ENCODE measurements around the gene MGAT2.
A peak's percentile ranks its signal among the peaks of the same experiment; 100 is the strongest.
"Not testable (repeated sequence)": the region's sequence is repeated elsewhere in the genome, so short reads cannot be mapped to it uniquely, and the experiment has no call there.

Gene MGAT2

DNA sequence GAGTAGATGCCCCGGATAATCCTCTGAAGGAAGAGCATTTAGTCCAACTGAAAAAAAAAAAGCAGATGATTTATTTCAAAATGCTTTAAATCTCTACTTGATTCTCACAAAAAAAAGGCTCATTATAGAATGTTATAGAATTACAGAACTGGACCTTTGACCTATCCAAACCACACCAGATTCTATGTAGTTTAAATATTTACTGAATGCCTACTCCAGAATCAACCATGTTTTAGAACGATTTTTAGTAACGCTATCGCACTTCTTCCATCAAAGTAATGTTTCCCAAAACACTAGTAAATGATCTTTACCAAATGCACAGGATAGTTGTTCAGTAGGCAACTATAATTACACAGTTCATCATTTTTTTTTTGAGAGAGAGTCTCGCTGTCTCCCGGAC is 37.0 kb upstream of the MGAT2 start:
- no peak for DNase-seq (ENCODE audit: low spot score)
- TF ChIP-seq, protein P1, sequence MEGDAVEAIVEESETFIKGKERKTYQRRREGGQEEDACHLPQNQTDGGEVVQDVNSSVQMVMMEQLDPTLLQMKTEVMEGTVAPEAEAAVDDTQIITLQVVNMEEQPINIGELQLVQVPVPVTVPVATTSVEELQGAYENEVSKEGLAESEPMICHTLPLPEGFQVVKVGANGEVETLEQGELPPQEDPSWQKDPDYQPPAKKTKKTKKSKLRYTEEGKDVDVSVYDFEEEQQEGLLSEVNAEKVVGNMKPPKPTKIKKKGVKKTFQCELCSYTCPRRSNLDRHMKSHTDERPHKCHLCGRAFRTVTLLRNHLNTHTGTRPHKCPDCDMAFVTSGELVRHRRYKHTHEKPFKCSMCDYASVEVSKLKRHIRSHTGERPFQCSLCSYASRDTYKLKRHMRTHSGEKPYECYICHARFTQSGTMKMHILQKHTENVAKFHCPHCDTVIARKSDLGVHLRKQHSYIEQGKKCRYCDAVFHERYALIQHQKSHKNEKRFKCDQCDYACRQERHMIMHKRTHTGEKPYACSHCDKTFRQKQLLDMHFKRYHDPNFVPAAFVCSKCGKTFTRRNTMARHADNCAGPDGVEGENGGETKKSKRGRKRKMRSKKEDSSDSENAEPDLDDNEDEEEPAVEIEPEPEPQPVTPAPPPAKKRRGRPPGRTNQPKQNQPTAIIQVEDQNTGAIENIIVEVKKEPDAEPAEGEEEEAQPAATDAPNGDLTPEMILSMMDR (IDR thresholded peaks at IDR 0.05; ENCODE audit: extremely low read depth, missing control alignments) = no peak

GRCh38 chr14:49584058-49584457 is 36.5 kb upstream of the MGAT2 start:
- TF ChIP-seq, protein P1 (IDR thresholded peaks at IDR 0.05; ENCODE audit: extremely low read depth, missing control alignments) = no peak
- no peak for DNase-seq (ENCODE audit: low spot score)

- DNase-seq (ENCODE audit: low spot score) = not testable (repeated sequence)
Measured at GRCh38 chr14:49584981-49585640, 35.5 kb upstream of the MGAT2 start.

DNA sequence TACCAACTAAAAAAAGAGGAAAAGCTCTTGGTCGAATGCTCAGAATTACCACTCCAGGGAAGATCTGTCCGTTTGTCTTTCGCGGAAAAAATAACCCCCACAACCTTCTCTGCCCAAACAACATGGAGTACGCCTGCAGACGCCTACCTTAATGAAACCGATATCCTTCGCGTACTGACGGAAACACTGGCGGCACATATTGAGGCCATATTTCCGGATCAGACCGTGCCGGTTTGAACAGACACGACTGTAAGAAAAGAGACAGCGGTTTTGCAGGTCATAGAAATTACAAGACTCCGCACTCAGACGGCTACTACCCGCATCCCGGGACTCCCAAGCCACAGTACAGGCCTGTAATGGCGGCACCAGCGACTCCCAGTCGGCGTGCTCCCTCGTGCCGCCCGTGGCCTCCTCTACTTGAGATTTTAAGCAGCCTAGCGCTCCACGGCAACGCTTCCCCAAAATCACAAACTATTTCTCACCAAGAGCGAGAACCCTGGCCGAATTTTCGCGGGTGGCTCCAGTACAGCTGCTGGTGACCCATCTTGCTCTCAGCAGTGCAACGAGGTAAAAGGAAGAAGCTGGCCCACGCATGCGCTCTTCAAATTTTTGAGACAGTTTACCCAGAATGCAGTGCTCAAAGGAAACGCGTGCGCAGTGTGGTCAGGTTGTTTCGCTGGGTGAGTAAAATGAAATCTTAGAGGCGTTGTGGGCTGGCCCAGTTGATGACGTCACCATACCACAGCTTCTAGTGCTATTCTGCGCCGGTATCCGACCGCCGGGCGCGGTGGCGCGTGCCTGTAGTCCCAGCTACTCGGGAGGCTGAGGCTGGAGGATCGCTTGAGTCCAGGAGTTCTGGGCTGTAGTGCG is 34.6 kb upstream of the MGAT2 start, which contains the start of gene RPS29:
RPS29 (minus strand) TSS at position 578 of the 870 bp plus-strand sequence; CDS start at position 544, 34 bp downstream.
- peak; percentile 88 for DNase-seq (ENCODE audit: low spot score)

DNA sequence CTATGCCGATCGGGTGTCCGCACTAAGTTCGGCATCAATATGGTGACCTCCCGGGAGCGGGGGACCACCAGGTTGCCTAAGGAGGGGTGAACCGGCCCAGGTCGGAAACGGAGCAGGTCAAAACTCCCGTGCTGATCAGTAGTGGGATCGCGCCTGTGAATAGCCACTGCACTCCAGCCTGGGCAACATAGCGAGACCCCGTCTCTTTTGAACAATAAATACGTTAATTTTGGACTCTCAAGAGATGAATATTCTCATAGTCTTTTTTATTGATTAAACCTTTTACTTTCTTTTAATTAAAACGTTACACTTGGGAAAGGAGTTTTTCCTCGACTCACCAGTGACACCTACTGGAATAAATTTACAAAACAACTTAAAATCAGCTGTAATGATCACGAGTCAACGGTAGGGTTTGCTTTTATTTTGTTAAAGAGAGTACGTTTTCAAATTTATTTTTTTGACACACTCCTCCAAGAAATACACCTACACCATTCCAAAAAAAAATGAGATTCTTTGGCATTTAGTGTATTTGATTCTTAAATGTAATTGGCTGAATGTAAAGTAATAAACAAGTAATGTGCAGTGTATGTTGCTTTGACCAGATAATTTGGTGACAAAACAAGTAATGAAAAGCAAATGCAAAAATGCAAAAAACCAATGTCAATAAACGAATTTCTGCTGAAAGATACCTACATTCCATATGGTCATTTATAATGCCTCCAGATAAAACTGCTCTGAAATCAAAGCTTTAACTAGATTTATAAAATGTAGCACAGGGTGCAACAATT is 33.7 kb upstream of the MGAT2 start:
- TF ChIP-seq, protein P1 (IDR thresholded peaks at IDR 0.05; ENCODE audit: extremely low read depth, missing control alignments) = peak; percentile 66
- DNase-seq (ENCODE audit: low spot score) = peak; percentile 32

More for the DNA sequence above, 34.6 kb upstream of the MGAT2 start, which contains the start of gene RPS29:
- TF ChIP-seq, protein P1 (IDR thresholded peaks at IDR 0.05; ENCODE audit: extremely low read depth, missing control alignments) = no peak

DNA sequence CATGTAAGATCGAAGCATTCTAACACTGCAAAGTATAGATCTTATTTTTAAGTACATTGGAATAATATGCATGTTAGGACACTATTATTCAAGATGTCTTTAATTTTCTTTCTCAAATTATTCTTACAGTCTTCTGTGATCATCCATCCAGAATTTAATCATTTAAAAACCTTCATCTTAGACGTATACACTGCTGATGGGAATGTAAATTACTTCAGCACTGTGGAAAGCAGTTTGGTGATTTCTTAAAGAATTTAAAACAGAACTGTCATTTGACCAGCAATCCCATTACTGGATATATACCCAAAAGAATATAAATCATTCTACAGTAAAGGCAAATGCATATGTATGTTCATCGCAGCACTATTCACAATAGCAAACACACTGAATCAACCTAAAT is 31.2 kb upstream of the MGAT2 start:
- TF ChIP-seq, protein P1 (IDR thresholded peaks at IDR 0.05; ENCODE audit: extremely low read depth, missing control alignments) = no peak
- no peak for DNase-seq (ENCODE audit: low spot score)

GRCh38 chr14:49593016-49593415 is 27.6 kb upstream of the MGAT2 start:
- no peak for DNase-seq (ENCODE audit: low spot score)
- TF ChIP-seq, protein P1 (IDR thresholded peaks at IDR 0.05; ENCODE audit: extremely low read depth, missing control alignments) = no peak

Measured in GM20000 (cell line).